Stimulated activated CD4-positive, alpha-beta T cell treated with anti-CD3 and anti-CD28 coated beads, Interleukin-15, amount 100 ng/mL, for 1 hour (primary cell): ENCODE measurements around the gene IGF2.

Experiments
- DNase-seq, 2 donors: peaks; one replicate each; pipeline ENCODE4 v3.0.0-alpha.2; 2020; ENCODE audit warnings: low read depth in 1 of 2, low spot score in 1 of 2

Gene IGF2

DNA sequence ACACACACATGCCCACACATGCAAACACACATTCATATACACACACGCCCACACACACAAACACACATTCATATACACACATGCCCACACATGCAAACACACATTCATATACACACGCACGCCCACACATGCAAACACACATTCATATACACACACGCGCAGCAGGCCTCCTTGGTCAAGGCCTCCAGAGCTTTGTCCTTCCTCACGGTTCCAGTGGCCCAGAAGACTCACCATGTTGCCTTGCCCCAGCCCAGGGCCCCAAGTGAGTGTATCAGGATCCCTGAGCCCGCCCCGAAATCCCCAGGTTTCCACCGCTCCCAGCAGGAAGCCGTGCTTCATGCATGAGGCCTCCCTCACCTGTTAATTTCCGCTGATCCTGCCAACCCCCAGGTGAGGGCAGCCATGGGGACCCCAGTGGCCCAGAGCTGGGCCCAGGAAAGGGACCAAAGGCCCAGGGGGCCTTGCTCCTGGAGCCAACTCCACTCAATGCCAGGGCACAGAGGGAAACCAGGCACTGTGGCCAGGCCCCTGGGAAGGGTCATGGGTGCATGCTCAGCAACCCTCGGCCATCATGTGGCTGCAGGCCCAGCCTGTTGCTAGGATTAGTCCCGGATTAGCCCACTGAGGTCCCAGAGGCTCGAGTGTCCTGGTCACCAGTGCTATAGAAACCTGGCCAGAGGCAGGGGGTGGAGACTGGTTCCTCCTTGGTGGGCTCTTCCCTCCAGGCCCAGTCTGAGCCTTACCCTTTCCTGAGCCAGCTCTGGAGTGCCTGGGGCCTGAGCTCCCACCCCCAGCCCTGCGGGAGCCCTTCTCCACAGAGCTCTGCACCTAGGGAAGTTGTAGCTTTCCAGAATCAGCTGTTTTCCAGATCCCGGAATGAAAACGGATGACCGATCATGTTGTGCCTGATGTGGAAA is 34.4 kb downstream of the IGF2 start:
- no peak for DNase-seq

DNA sequence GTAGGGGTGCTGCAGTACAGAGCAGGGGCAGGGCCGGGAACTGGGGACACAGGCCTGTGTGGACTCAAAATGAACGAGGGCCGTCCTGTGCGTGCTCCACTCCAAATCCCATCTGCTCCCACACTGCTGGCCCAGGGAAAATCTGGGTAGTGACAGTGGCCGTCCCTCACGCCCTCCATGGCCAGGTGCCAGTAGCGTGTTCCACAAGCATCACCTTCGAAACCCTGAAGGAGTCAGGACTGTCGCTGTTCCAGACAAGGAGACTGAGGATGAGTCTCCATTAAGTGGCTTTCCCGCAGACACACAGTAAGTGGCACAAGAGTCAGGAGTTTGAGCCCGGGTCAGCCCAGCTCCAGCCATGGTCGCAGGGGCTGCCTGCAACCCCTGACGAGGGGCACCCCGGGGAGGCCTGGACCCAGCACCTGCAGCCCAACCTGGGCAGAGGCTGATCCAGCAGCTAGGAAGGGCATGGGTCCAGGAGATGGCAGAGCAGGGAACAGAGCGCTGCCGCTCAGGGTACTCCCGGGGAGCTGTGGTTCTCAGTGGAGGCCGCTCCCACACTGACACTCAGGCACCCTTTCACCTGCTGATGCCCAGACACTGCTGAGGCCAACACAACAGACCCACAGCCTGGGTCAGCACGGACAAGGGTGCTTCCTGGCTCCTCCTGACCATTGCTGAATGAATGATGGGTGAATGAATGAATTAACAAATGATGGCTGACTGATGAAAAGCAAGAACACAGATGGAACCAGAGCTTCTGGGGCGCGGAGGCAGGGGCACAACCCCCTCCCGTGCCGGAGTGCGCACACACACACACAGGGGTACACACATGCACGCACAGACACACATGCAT is 35.3 kb downstream of the IGF2 start:
- DNase-seq, result no peak

DNA sequence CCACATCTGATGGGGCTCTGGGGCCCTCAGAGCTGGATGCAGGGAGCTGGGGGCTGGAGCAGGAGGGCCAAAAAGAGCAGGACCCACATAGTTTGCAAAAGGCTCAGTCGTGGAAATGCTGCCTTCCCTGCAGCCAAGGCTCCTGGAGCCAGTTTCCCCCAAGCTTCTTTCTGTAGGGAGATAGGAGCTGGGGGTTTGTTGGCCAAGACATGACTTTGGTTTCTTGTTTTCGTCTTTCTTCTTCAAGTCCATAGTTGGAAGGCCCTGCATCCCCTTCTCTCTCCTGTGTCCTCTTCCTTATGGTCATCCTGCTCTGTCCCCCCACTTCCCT is 36.3 kb downstream of the IGF2 start:
- no peak for DNase-seq

DNA sequence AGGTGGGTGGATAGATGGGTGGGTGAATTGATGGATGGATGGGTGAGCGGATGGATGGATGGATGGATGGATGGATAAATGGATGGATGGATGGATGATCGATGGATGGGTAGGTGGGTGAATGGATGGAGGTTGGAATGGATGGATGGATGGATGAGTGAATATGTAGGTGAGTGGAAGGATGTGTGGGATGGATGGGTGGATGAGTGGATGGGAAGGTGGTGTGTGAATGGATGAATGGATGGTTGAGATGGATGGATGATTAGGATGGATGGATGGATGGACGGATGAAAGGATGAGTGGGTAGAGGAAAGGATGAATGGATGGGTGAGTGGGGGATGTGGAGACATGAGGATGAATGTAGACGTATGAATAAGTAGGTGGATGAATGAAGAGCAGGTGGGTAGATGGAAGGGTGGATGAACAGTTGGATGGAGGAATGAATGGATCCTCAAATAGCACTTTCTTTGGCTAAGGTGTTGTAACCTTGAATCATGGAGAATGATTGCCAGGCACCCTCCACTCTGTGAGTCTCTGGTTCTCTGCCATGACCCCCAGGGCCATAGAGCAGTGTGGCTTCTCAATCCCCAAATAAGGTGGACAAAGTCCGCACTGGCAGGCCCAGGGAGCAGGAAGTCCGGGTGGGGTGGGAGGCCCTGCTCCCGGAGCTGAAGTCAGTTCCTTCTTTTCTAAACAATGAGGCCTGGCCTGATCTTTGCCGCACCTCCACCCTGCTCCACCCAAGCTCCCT is 36.9 kb downstream of the IGF2 start:
- DNase-seq, result no peak

DNA sequence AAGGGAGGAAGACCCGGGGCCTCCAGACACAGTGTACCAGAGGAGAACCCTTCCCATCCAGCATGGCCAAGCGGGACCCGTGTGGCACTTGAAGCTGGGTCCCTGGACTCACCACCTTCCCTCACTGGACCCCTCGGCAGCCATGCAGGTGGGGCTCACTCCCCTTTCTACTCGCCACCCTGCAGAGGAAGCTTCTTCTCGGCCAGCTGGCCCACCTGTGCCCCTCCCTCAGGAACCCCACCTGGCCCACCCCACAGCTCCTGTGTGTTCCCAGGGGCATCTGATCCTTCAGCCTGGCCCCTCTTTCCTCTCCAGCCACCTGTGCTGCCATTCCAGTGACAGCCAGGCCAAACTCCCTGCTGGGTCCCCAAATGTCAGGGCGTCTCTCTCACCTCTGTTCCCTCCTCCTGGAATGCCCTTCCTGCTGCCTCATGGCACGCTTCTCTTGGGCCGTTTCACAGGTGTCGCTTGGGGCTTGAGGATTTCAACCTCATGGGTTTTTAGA is 38.0 kb downstream of the IGF2 start:
- DNase-seq, result no peak

DNA sequence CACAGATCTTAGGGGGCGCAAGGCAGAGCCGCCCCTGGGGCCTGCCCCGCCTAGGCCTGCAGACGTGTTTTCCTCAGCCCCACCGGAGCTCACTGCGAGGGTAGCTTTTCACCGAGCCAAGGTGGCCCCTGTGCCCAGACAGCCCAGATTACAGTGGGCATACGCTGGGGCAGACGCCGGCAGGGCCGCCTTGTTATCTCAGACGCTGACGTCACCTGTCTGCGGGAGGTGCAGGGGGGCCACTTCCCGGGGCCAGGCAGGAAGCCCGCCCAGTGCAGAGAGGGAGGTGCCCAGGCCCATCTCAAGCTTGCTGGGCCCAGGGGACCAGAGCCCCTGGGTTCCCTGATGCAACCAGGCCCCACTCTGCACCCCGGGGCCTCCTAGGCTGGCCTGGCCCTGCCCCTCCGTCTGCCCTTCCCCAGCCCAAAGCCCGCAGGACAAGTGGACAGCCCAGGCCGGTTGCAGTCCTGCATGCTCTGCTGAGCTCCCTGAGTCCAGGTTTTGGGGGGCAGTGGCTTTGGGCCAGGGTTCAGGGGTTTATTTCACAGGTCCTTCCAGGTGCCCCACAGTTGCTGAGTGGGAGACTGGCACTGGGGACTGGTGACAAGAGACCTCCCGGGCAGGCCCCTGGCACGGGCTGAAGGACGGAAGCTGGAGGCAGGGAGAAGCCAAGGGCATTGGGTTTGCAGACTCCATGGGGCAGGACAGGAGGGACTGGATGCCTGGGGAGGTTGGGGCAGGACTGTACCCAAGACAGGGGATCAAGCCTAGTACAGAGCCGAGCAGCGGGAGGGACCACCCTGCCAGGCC is 38.6 kb downstream of the IGF2 start:
- DNase-seq, result no peak

DNA sequence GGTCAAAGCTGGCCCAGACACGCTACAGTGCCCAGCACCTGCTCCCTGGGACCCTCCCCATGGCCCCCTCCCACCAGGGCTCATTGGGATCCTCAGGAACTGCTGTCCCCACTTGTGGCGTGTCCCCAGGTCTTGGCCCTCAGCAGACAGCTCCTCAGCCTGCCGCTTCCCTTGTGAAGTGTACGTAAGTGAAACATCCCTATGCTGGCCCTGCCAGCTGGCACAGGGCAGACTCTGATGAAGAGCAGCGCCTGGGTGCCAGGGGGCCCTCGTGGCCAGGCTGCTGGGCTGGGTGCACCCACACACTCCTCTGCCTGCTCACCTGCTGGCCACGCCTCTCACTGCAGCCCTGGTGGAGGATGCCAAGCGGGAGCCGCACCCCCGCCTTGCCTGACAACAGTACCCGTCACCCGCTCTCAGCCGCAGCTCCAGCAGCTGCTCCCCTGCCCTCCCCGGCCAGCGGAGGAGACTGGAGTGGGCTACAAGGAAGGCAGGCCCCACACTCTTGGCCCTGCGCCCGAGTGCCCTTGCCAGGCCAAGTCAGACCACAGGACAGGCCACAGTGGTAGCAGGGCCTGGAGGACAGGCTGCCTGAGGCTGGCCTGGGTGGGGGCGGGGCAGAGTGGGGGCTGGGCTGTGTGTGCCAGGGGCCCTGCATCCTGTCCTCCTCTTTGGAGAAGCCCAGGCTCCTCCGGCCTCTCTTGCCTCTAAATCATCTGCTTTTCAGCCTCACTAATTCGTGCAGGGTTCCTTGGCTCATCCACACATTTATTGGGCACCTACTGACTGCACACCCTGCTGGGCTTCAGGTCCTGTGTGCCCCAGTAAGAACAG is 39.5 kb downstream of the IGF2 start:
- DNase-seq, result no peak

DNA sequence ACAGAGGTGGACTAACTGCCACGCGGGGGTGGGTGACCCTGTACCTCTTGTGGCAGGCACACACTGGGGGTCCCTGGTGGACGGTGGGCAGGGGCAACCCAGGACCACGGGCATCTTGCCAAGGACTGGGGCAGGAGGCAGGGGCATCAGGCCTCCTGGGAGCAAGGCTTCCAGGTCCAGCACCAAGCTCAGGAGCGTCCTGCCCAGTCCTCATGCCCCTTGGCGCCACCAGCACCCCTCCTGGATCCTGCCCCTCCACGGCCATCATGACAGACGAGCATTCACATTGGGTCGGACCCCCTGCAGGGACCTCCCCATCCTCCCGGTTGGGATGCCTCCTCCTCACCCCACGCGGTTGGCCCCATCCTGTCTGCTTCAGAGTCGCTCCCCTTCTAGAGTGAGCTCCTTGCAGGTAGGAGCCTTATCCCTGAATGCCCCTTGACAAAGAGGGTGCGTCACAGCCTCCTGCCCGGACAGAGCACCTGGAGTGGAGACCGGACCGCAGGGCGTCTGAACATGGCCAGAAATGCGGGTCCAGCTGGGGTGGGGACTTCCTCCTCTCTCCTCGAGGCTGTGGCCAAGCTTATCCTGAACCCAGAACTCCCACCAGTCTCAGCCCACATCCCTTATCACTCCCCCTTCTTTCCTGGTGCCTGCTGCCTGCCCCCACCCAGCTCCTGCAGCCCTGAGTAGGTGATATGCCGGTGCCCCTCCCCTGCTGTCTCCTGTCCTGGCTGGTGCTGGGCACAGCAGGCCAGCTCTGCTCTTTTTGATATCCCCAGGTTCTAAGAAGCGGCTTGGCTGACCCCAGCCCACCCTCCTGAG is 40.3 kb downstream of the IGF2 start:
- no peak for DNase-seq

DNA sequence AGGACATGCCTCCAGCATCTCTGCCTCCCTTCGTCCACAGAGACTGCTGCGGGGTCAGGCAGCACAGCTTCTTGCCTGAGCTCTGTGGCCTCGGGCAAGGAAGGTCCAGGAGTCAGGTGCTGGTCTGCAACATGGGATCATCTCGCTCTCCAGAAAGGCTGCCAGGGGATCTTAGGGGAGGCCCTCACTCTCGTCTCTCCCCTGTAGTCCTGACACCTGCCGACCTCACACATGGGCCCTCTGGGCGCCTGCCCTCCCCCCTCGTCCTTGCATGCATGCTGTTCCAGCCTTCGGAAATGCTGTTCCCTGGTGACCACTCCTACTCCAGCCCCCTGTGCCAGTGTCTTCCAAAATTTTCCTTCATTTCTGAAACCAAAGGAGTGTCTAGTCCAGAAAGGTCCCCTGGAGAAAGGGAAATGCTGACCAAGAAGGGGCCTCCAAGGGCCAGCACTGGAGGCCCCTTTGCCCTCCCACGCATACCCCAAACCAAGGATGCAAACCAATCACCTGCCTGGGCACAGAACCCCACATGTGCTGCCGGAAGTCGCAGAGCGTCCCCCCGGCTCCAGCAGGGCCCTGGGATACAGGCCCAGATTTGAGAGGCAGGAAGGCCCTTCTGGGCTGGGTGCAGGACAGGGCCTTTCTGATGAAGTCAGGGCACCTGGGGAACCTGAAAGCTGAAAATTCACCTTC is 41.0 kb downstream of the IGF2 start:
- DNase-seq, result no peak

DNA sequence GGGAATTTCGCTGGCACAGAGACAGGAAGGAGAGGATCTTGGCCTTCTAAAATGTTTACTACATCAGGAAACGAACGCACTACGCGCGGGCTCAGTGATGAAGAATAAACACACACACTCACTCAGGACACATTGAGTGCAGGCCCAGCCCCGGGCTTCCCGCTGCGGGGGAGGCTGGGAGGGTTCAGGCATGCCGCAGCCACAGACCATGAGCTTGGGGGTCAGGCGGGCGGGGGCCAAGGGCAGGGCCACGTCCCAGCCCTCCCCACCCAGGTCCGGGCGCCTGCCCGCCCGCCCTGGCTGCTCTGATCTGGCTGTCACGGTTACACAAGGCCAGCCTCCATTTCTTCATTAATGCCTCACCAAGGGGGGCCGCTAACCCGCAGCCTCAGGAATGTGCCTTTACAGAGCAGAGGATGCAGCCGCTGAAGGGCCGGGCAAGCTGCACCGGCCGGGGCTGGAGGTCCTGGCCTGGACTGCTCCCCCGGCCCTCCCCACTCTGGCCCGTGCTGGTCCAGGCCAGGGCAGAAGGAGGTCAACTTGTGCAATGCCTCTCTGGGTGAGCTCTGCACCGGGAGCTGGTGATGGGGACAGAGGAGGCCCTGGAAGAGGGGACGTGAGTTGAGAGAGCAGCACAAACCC is 41.7 kb downstream of the IGF2 start:
- no peak for DNase-seq

DNA sequence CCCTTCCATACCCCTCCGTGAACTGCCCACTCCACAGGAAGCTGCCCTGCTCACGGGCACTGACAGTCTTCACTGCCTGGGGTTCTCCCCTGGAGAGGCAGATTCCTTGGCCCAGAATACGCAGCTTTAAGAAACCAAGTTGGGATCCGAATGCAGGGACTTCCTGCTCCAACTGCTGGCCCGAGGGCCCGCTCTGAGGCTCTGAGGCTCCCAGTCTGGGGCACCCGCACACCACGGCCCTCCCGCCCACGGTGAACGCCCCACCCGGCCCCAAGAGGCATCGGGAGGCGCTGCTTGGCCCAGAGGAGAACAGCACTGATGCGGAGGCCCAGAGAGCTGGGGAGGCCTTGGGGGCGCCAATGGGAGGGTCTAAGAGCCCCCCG is 42.3 kb downstream of the IGF2 start:
- no peak for DNase-seq

DNA sequence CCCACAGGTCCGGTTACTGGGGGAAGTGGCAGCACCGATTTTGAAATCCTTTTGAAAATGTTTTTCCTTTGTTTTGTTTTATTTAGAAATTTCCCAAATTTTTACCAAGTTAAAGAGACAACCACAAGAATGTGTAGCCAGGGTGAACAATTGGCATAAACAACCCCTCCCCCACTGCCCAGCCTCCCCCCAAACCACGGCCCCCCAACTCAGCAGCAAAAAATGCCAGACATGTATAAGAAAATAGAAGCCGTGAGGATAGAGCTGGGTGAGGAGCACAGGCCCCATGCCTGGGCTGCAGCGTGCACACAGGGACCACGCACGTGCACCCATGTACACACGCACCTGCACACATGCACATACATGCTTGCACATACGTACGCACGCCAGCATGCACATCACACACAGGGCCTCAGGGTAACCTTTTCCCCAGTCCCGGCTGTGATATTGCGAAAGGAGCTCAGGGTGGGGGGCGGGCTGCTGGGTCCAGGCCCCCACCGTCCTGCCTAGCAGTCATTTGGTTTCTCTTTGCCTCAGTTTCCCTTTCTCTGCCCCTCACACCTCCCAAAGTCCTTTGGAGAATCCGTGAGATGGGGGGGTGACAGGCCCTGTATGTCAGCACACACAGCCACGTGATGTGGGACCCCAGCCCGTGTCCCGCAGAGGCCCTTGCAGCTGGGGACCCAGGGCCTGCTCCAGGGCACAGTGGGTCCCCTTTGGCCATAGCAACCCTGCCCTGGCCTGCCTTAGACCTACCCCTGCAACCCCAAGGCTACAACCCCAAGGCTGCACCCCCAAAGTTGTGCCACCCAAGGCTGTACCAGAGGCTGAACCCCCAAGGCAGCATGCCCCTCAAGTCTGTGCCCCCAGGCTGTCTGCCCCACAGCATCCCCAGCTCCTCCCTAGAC is 42.9 kb downstream of the IGF2 start:
- DNase-seq, result no peak

DNA sequence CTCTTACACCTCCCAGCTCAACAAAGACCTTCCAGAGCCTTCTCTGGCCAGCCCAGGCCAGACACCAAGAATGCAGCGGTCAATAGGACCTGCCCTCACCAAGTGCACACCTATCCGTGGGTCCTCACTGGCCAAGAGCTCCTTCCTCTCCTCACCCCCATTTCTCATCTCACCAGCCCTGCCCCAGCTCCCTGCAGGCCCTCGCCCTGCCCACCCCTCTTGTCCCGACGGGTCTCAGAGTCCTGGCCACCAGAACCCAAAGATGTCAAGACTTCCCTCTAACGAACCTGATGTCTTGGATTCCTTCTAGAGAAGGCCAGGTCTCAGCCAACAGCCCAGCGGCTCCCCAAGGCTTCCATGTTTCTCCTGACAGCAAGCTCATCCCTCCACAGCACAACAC is 43.6 kb downstream of the IGF2 start:
- DNase-seq, result no peak

DNA sequence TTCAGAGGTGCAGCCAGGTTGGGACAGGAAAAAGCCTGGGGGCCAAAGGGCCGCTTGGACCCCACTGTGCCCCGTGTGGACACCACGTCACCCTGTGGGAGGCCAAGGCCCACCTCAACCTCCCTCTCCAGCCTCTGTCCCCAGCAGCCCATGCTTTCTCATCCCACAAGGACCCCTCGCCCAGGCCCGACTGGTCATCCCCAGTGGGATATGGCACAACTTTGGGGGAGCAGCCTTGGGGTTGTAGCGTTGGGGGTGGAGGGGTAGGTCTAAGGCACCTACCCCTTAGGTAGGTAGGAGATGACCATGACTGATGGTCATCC is 44.0 kb downstream of the IGF2 start:
- no peak for DNase-seq

DNA sequence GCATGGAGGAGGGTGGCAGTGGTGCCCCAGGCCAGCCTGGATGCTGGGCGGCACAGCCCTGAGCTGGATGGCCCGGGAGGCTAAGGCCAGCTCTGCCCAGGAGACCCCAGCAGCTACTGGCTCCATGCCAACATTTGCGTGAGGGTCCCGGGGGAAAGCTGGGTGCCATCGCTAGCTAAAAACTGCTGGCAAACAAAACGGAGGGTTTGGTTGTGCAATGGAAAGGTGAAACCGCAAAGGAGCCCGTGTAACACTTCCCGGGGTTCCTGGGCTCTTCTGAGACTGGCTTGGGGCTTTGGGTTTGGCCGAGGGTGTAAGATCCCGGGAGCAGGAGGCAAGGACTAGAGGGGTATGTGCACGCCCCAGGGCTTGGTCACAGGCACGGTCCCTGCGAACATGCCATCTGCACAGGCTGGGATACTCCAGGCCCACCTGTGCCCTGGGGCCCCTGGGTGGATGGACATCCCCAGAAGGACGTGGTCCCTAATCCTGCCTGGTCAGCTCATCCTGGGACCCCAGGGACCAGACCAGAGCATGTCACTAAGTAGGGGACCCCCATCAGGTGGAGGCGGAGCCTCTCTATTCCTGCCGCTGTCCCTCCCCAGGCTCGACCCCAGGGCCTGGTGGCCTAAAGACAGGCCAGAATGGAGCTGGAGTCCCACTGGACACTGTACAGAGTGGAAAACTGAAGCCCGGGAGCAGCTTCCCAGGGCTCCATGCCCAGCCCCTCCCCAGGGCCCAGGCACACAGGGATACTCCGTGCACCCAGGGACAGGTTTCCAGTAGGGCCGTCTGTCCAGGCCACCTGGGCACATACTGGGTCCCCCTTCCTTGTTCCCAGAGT is 44.6 kb downstream of the IGF2 start:
- no peak for DNase-seq
